ENCODE measurements around the gene PDE7B.

PDE7B gene

GRCh38 chr6:135950669-135951068, 99.2 kb downstream of the PDE7B start:
- TF ChIP-seq CTCF (conservative IDR thresholded peaks at IDR 0.05; ENCODE audit: low read depth, low read length): no peak
- no peak overlapping the region for H3K4me3 ChIP-seq (ENCODE audit: low read depth, low read length)
- DNase-seq (ENCODE audit: low read depth): no peak

- DNase-seq (ENCODE audit: low read depth): no peak
- no peak overlapping the region for H3K4me3 ChIP-seq (ENCODE audit: low read depth, low read length)
- no peak for TF ChIP-seq CTCF (conservative IDR thresholded peaks at IDR 0.05; ENCODE audit: low read depth, low read length)
Observed at GRCh38 chr6:135951169-135951568, 99.7 kb downstream of the PDE7B start.

DNA sequence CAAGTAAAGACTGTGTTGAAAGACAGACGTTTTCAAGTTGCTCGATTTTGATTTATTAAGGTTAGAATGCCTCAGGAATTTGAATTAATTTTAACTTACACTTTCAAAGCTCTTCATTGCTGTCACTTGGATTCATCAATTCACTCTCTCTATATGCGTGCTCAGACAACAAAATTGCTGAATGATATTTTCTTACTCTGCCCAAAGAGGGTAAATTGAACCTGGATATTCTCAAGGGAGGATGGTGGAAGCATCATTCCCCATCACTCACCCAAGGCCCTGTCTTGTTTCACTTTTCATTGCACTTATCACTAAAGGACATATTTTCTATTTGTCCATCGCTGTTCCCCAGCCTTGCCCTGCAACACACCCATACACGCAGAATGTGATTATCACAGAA, 102.3 kb downstream of the PDE7B start:
- no peak for TF ChIP-seq CTCF (conservative IDR thresholded peaks at IDR 0.05; ENCODE audit: low read depth, low read length)
- no peak overlapping the region for H3K4me3 ChIP-seq (ENCODE audit: low read depth, low read length)
- no peak for DNase-seq (ENCODE audit: low read depth)

DNA sequence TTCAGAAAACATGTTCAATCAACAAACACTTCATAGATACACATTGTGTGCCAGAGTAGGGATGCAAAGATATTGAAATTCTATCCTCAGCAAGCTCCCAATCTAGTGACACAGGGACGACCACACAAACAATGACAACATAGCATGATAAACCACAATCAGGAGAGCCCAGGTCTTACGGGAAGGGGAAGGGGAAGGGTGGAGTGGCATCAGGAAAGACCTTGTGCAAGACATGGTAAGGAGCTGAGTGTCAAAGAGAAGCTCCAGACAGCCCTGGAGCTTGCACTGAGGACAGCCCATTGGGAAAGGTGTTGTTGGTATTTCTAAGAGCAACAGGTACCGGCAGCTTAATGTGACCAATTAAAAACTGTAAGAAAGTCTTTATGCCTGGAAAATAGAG, 103.6 kb downstream of the PDE7B start:
- no peak for DNase-seq (ENCODE audit: low read depth)
- H3K4me3 ChIP-seq (ENCODE audit: low read depth, low read length): no peak overlapping the region

GRCh38 chr6:135962731-135963130, 111.2 kb downstream of the PDE7B start:
- no peak overlapping the region for H3K4me3 ChIP-seq (ENCODE audit: low read depth, low read length)
- DNase-seq (ENCODE audit: low read depth): peak; percentile 93
- no peak for TF ChIP-seq CTCF (conservative IDR thresholded peaks at IDR 0.05; ENCODE audit: low read depth, low read length)

More for the DNA sequence above, 103.6 kb downstream of the PDE7B start:
- TF ChIP-seq CTCF (conservative IDR thresholded peaks at IDR 0.05; ENCODE audit: low read depth, low read length): no peak

DNA sequence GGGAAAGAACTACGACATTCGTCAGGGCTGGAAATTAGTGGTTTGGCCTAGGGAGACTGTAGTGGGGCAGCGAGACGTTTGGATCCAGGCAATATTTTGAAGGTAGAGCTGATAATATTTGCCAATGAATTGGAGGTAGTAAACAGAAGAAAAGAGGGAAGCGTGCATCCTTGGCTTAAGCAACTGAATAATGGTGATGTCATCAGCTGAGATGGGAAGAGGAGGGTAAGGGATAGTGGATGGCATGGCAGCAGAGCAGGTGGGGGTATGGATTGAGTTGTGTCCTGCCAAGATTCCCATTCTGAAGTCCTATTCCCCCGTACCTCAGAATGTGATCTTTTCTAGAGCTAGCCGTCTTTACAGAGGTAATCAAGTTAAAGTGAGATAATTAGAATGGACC, 119.2 kb downstream of the PDE7B start:
- no peak for TF ChIP-seq CTCF (conservative IDR thresholded peaks at IDR 0.05; ENCODE audit: low read depth, low read length)
- DNase-seq (ENCODE audit: low read depth): no peak
- no peak overlapping the region for H3K4me3 ChIP-seq (ENCODE audit: low read depth, low read length)

DNA sequence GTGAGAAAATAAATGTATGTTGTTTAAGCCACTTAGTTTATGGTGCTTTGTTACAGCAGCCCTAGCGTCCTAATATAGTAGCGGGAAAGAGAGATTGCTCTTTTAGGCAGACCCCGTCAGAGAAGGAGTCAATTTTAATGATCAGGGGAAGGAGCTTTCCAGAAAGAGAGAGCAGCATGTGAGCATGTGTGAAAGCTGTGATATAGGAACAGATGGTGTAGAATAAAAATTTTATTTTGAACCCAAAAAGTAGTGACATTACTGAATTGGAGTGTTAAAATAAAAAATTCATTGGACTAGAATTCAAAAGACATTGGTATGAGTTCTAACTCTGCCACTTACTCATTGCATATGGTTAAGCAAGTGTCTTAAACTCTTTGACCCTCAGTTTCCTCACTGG, 119.8 kb downstream of the PDE7B start:
- DNase-seq (ENCODE audit: low read depth): no peak
- H3K4me3 ChIP-seq (ENCODE audit: low read depth, low read length): no peak overlapping the region
- TF ChIP-seq CTCF (conservative IDR thresholded peaks at IDR 0.05; ENCODE audit: low read depth, low read length): no peak
